Measurements from ENCODE around the gene LGALS7. TPM values are rescaled to one million over a fixed set of nuclear protein-coding genes. Genes with fewer than 3 reads are reported as not detected.

Gene LGALS7
- total and polyA plus RNA-seq, 5 donors from 2014 or later = not detected

DNA sequence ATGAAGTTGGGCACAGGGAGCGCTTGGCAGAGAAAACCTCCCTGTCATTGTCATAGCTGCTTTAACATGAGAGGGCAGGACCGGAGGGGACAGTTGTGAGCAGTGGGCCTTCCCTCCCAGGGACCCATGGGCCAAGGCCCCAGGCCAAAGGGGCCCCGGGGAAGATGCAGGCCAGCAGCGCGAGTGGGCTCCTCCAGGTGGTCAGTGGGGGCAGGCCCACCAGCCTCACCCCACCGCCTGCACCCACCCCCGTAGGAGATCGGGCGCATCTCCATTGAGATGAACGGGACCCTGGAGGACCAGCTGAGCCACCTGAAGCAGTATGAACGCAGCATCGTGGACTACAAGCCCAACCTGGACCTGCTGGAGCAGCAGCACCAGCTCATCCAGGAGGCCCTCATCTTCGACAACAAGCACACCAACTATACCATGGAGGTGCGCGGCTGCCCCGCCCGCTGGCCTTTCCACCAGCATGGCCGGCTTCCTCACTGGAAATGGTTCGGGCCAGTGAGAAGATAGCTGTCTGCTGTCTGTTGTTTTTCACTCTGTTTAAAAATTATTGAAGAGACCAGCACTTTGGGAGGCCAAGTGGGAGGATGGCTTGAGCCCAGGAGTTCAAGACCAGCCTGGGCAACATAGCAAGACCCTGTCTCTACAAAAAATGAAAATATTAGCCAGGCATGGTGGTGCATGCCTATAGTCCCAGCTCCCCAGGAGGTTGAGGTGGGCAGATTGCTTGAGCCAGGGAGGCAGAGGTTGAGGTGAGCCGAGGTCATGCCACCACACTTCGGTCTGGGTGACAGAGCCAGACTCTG is 47.6 kb downstream of the LGALS7 start:
- H3K27ac Mint-ChIP-seq = no peak overlapping the region

DNA sequence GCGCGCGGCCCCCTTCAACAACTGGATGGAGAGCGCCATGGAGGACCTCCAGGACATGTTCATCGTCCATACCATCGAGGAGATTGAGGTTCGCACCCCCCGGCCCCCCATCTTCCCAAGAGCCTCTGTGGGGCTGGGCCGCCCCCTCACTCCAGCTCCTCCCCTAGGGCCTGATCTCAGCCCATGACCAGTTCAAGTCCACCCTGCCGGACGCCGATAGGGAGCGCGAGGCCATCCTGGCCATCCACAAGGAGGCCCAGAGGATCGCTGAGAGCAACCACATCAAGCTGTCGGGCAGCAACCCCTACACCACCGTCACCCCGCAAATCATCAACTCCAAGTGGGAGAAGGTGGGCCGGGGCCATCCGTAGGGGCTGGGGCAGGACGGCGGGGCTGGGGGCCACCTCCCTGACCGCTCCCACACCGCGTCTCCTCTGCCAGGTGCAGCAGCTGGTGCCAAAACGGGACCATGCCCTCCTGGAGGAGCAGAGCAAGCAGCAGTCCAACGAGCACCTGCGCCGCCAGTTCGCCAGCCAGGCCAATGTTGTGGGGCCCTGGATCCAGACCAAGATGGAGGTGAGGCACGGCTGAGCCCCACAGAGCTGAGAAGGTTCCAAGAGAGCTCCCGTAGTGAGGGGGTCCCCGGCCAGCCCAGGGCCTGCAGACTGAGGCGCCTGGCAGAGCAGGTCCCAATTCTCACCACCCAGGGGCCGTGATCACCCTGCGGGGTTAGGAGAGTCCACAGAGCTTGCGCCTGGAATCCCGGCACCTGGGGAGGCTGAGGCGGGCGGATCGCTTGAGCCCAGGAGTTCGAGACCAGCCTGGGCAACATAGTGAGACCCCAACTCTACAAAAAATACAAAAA is 49.1 kb downstream of the LGALS7 start:
- Histone ChIP-seq H3K4me3 (ENCODE audit: low read depth, low read length) (no peak overlapping the region), H3K27me3 (ENCODE audit: control insufficient read depth, insufficient read depth, low read length) (no peaks in the 10 kb centered on the region), H3K36me3 (ENCODE audit: control insufficient read depth, insufficient read depth, low read length) (peaks cover 75% of the 10 kb centered on the region), H3K4me1 (ENCODE audit: control insufficient read depth, insufficient read depth, low read length, poor library complexity, severe bottlenecking) (no peaks in the 10 kb centered on the region), H3K27ac (ENCODE audit: insufficient read depth, low read length, poor library complexity, severe bottlenecking) (no peak overlapping the region), H3K9me3 (ENCODE audit: control insufficient read depth in 2 of 2, low read length in 2 of 2) (no peaks in the 10 kb centered on the region)
- Mint-ChIP-seq H3K4me1 (no peaks in the 10 kb centered on the region), H3K27ac (no peak overlapping the region), H3K4me3 (no peak overlapping the region), H3K27me3 (no peaks in the 10 kb centered on the region), H3K9me3 (no peaks in the 10 kb centered on the region), H3K36me3 (no peaks in the 10 kb centered on the region)
- DNase-seq (no peak), ATAC-seq (ENCODE audit: low read depth in 2 of 2) (no peak)

More for the DNA sequence above, 47.6 kb downstream of the LGALS7 start:
- H3K27me3 ChIP-seq (ENCODE audit: control insufficient read depth, insufficient read depth, low read length) = no peaks in the 10 kb centered on the region
- H3K4me3 Mint-ChIP-seq = no peak overlapping the region
- no peaks in the 10 kb centered on the region for H3K9me3 Mint-ChIP-seq
- no peaks in the 10 kb centered on the region for H3K9me3 ChIP-seq (ENCODE audit: control insufficient read depth in 2 of 2, low read length in 2 of 2)
- H3K4me1 Mint-ChIP-seq = peaks cover 0 to 10% (median 8%) of the 10 kb centered on the region in 4 donors
- H3K36me3 ChIP-seq (ENCODE audit: control insufficient read depth, insufficient read depth, low read length) = peaks cover 73% of the 10 kb centered on the region
- ATAC-seq (ENCODE audit: low read depth in 2 of 2) (no peak), DNase-seq (no peak)
- no peak overlapping the region for H3K4me3 ChIP-seq (ENCODE audit: low read depth, low read length)
- no peaks in the 10 kb centered on the region for H3K27me3 Mint-ChIP-seq
- H3K36me3 Mint-ChIP-seq = peaks cover 3% of the 10 kb centered on the region
- peaks cover 5% of the 10 kb centered on the region for H3K4me1 ChIP-seq (ENCODE audit: control insufficient read depth, insufficient read depth, low read length, poor library complexity, severe bottlenecking)
- H3K27ac ChIP-seq (ENCODE audit: insufficient read depth, low read length, poor library complexity, severe bottlenecking) = no peak overlapping the region

DNA sequence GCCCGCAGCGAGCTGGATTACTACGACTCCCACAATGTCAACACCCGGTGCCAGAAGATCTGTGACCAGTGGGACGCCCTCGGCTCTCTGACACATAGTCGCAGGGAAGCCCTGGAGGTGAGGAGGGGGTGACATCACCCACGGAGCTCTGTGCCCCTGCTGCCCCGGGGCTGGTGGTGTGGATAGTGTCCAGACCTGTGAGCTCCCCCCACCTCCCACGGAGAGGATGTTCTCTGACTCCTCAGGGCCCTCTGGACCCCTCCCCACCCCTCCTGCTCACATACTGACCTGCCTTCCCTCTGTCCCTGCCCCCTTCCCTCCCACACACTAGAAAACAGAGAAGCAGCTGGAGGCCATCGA is 49.7 kb downstream of the LGALS7 start:
- no peak for ATAC-seq (ENCODE audit: low read depth in 2 of 2)
- H3K4me1 Mint-ChIP-seq = no peaks in the 10 kb centered on the region
- no peaks in the 10 kb centered on the region for H3K9me3 Mint-ChIP-seq
- no peaks in the 10 kb centered on the region for H3K9me3 ChIP-seq (ENCODE audit: control insufficient read depth in 2 of 2, low read length in 2 of 2)
- H3K27ac Mint-ChIP-seq = no peak overlapping the region
- no peaks in the 10 kb centered on the region for H3K27me3 ChIP-seq (ENCODE audit: control insufficient read depth, insufficient read depth, low read length)
- DNase-seq = no peak
- no peak overlapping the region for H3K27ac ChIP-seq (ENCODE audit: insufficient read depth, low read length, poor library complexity, severe bottlenecking)
- H3K4me1 ChIP-seq (ENCODE audit: control insufficient read depth, insufficient read depth, low read length, poor library complexity, severe bottlenecking) = no peaks in the 10 kb centered on the region
- peaks cover 75% of the 10 kb centered on the region for H3K36me3 ChIP-seq (ENCODE audit: control insufficient read depth, insufficient read depth, low read length)
- H3K4me3 ChIP-seq (ENCODE audit: low read depth, low read length) = no peak overlapping the region
- peaks cover 2% of the 10 kb centered on the region for H3K36me3 Mint-ChIP-seq
- no peaks in the 10 kb centered on the region for H3K27me3 Mint-ChIP-seq
- H3K4me3 Mint-ChIP-seq = no peak overlapping the region

DNA sequence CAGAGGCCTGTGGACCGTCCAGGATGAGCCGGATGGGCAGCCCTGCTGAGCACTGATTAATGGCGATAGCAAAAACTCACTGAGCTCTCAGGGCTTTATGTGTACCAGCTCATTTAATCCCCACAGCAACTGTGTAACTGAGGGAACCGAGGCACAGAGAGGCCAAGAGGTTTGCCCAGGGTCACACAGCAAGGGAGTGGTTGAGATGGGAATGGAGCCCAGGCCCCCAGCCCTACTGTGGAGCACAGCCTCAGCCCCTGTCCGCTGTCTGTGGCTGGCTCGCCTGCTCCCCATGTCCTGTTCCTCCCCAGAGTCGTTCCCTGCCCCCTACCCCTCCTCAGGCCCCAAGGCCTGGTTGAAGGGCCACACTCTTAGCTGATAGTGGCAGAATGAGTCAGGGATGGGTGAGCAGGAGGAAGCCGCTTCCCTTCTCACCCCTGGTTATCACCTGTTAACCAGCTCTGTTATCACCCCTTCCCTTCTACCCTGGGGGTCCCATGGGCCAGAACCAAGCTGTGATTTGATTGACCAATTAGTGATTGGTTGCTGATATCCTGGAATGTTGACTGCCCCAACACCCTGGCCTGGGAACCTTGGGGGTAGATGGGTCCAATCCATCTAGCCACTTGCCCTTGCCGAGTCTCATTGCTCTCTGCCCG is 50.2 kb downstream of the LGALS7 start:
- Histone ChIP-seq H3K36me3 (ENCODE audit: control insufficient read depth, insufficient read depth, low read length) (peaks cover 79% of the 10 kb centered on the region), H3K27me3 (ENCODE audit: control insufficient read depth, insufficient read depth, low read length) (no peaks in the 10 kb centered on the region), H3K4me3 (ENCODE audit: low read depth, low read length) (no peak overlapping the region), H3K4me1 (ENCODE audit: control insufficient read depth, insufficient read depth, low read length, poor library complexity, severe bottlenecking) (no peaks in the 10 kb centered on the region), H3K9me3 (ENCODE audit: control insufficient read depth in 2 of 2, low read length in 2 of 2) (no peaks in the 10 kb centered on the region), H3K27ac (ENCODE audit: insufficient read depth, low read length, poor library complexity, severe bottlenecking) (no peak overlapping the region)
- Mint-ChIP-seq H3K36me3 (peaks cover 4% of the 10 kb centered on the region), H3K27me3 (no peaks in the 10 kb centered on the region), H3K4me1 (no peaks in the 10 kb centered on the region), H3K27ac (no peak overlapping the region), H3K9me3 (no peaks in the 10 kb centered on the region), H3K4me3 (no peak overlapping the region)
- no peak for DNase-seq
- no peak for ATAC-seq (ENCODE audit: low read depth in 2 of 2)

DNA sequence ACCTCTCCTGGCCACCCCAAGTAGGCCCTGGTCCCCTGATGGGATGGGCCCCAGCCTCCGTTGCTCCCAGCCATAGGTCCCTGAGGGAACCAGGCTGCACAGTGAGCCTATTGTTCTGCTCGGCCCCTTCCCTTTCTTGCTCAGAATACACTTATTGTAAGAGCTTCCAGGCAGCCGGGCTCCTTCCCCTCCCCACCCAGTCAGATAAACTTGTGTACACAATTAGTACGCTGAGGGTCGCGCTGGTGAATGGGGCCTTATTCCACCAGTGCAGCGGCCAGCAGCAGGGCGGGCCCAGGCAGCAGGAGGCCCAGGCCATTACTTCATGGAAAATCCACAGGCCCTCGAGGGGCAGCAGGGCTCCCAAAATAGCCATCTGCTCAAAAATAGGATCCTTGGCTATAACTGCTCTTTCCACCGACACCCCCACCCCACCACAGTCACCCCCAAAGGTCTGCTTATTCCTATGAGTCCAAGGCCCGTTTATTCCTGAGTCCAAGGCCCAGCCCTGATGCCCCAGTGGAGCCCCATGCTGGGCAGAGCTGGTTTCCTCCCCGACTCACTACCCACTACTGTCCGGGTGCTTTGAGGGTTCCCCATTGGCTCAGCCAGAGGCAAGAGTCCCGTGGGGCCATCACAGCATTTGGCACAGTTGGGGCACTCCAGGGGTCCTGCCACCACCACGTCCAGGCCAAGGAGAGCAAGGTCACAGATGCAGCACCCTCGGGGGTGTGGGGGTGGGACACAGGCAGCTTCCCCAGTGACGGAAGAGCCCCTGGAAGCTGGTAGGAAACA is 51.1 kb downstream of the LGALS7 start:
- no peak for DNase-seq
- Mint-ChIP-seq H3K27me3 (no peaks in the 10 kb centered on the region), H3K27ac (no peak overlapping the region), H3K9me3 (no peaks in the 10 kb centered on the region), H3K36me3 (peaks cover 4% of the 10 kb centered on the region), H3K4me1 (no peaks in the 10 kb centered on the region), H3K4me3 (no peak overlapping the region)
- Histone ChIP-seq H3K27me3 (ENCODE audit: control insufficient read depth, insufficient read depth, low read length) (no peaks in the 10 kb centered on the region), H3K4me1 (ENCODE audit: control insufficient read depth, insufficient read depth, low read length, poor library complexity, severe bottlenecking) (no peaks in the 10 kb centered on the region), H3K9me3 (ENCODE audit: control insufficient read depth in 2 of 2, low read length in 2 of 2) (no peaks in the 10 kb centered on the region), H3K27ac (ENCODE audit: insufficient read depth, low read length, poor library complexity, severe bottlenecking) (no peak overlapping the region), H3K4me3 (ENCODE audit: low read depth, low read length) (no peak overlapping the region), H3K36me3 (ENCODE audit: control insufficient read depth, insufficient read depth, low read length) (peaks cover 81% of the 10 kb centered on the region)
- no peak for ATAC-seq (ENCODE audit: low read depth in 2 of 2)

DNA sequence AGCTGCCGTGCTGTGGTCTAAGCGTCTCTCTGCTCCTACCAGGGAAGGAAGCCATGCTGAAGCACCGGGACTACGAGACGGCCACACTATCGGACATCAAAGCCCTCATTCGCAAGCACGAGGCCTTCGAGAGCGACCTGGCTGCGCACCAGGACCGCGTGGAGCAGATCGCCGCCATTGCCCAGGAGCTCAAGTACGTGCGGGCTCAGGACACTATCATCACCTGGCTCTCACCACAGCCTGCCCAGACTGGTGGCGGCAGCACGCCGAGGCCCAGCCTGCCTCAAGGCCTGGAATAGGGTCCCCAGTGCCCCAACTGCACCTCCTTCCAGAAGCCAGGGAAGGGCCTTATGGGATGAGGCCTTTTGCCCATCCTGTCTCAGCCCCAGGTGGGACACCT is 51.8 kb downstream of the LGALS7 start:
- ATAC-seq (ENCODE audit: low read depth in 2 of 2) (no peak), DNase-seq (no peak)
- Histone ChIP-seq H3K27me3 (ENCODE audit: control insufficient read depth, insufficient read depth, low read length) (no peaks in the 10 kb centered on the region), H3K4me1 (ENCODE audit: control insufficient read depth, insufficient read depth, low read length, poor library complexity, severe bottlenecking) (no peaks in the 10 kb centered on the region), H3K4me3 (ENCODE audit: low read depth, low read length) (no peak overlapping the region), H3K36me3 (ENCODE audit: control insufficient read depth, insufficient read depth, low read length) (peaks cover 82% of the 10 kb centered on the region), H3K27ac (ENCODE audit: insufficient read depth, low read length, poor library complexity, severe bottlenecking) (no peak overlapping the region), H3K9me3 (ENCODE audit: control insufficient read depth in 2 of 2, low read length in 2 of 2) (no peaks in the 10 kb centered on the region)
- Mint-ChIP-seq H3K27me3 (no peaks in the 10 kb centered on the region), H3K36me3 (peaks cover 4% of the 10 kb centered on the region), H3K9me3 (no peaks in the 10 kb centered on the region), H3K27ac (no peak overlapping the region), H3K4me3 (no peak overlapping the region), H3K4me1 (no peaks in the 10 kb centered on the region)
